ENCODE data around the gene TMSB4X. TPM values are rescaled to one million over a fixed set of nuclear protein-coding genes. Genes with fewer than 3 reads are reported as not detected.
"Not testable (repeated sequence)": the region's sequence is repeated elsewhere in the genome, so short reads cannot be mapped to it uniquely, and the experiment has no call there.

TMSB4X gene
- total RNA-seq, 1 donor from 2014 or later, result 2,924 TPM

DNA sequence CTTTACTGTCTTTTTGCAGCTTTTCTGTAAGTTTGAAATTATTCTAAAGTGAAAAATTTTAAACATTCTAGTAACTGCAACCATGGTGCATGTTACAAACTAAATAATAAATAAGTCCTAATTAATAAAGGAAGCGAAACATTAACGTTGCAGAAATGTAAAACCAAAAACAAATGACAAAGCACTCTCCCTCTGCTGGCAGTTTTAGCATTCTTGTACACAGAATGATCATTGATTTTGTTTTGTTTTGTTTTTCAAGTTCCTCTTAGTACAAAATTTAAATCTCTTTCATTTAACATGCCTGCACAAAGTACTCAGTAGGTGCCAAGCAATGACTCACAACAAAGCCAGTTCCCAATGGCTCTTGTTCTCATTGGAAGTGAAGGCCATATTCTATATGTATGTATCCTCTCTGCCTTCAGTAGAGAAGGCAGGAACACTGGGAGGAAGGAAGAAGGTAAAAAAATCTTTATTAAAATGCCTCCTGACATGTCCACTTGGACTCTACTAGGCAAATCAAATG, 13.7 kb upstream of the TMSB4X start:
- Mint-ChIP-seq H3K4me3 (ENCODE audit: unreplicated experiment) (no peak overlapping the region), H3K4me1 (ENCODE audit: unreplicated experiment) (peaks cover 12% of the 10 kb centered on the region), H3K27me3 (ENCODE audit: unreplicated experiment) (no peaks in the 10 kb centered on the region), H3K36me3 (ENCODE audit: unreplicated experiment) (no peaks in the 10 kb centered on the region), H3K9me3 (ENCODE audit: unreplicated experiment) (no peaks in the 10 kb centered on the region), H3K27ac (ENCODE audit: unreplicated experiment) (no peak overlapping the region)
- TF ChIP-seq, protein P1, sequence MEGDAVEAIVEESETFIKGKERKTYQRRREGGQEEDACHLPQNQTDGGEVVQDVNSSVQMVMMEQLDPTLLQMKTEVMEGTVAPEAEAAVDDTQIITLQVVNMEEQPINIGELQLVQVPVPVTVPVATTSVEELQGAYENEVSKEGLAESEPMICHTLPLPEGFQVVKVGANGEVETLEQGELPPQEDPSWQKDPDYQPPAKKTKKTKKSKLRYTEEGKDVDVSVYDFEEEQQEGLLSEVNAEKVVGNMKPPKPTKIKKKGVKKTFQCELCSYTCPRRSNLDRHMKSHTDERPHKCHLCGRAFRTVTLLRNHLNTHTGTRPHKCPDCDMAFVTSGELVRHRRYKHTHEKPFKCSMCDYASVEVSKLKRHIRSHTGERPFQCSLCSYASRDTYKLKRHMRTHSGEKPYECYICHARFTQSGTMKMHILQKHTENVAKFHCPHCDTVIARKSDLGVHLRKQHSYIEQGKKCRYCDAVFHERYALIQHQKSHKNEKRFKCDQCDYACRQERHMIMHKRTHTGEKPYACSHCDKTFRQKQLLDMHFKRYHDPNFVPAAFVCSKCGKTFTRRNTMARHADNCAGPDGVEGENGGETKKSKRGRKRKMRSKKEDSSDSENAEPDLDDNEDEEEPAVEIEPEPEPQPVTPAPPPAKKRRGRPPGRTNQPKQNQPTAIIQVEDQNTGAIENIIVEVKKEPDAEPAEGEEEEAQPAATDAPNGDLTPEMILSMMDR (IDR thresholded peaks at IDR 0.05), result no peak
- DNase-seq (ENCODE audit: extremely low spot score, unreplicated experiment), result no peak

DNA sequence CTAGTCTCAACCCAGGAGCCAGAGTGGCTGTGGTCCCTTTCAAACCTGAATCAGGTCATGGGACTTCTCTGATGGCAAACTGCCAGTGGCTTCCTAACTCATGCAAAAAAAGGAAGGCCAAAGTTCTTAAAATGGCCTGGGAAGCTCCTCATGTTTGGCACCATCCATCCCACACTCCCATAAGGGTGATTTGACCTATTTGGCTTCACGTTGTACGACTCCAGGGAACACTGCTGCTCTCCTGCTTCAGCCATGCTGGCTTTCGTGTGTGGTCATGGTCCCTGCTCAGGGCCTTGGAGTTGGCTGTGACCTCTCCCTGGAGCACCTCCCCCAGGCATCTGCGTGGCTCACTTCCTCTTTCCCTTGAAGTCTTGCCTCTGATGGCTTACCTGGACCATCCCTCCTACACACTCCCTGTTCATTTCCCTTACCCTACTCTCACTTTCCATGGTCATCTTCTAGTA, 12.8 kb upstream of the TMSB4X start:
- H3K4me1 Mint-ChIP-seq (ENCODE audit: unreplicated experiment), result peaks cover 5% of the 10 kb centered on the region
- no peak overlapping the region for H3K27ac Mint-ChIP-seq (ENCODE audit: unreplicated experiment)
- no peaks in the 10 kb centered on the region for H3K9me3 Mint-ChIP-seq (ENCODE audit: unreplicated experiment)
- TF ChIP-seq, protein P1 (IDR thresholded peaks at IDR 0.05), result no peak
- DNase-seq (ENCODE audit: extremely low spot score, unreplicated experiment), result no peak
- H3K27me3 Mint-ChIP-seq (ENCODE audit: unreplicated experiment), result no peaks in the 10 kb centered on the region
- H3K36me3 Mint-ChIP-seq (ENCODE audit: unreplicated experiment), result no peaks in the 10 kb centered on the region
- no peak overlapping the region for H3K4me3 Mint-ChIP-seq (ENCODE audit: unreplicated experiment)

DNA sequence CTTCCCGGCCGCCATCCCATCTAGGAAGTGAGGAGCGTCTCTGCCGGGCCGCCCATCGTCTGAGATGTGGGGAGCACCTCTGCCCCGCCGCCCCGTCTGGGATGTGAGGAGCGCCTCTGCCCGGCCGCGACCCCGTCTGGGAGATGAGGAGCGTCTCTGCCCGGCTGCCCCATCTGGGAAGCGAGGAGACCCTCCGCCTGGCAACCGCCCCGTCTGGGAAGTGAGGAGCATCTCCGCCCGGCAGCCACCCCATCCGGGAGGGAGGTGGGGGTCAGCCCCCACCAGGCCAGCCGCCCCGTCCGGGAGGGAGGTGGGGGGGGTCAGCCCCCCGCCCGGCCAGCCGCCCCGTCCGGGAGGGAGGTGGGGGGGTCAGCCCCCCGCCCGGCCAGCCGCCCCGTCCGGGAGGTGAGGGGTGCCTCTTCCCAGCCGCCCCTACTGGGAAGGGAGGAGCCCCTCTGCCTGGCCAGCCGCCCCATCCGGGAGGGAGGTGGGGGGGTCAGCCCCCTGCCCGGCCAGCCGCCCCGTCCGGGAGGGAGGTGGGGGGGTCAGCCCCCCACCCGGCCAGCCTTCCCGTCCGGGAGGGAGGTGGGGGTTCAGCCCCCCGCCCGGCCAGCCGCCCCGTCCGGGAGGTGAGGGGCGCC, 11.6 kb upstream of the TMSB4X start:
- H3K4me3 Mint-ChIP-seq (ENCODE audit: unreplicated experiment); DNase-seq (ENCODE audit: extremely low spot score, unreplicated experiment); H3K27me3 Mint-ChIP-seq (ENCODE audit: unreplicated experiment); H3K9me3 Mint-ChIP-seq (ENCODE audit: unreplicated experiment); H3K27ac Mint-ChIP-seq (ENCODE audit: unreplicated experiment); H3K4me1 Mint-ChIP-seq (ENCODE audit: unreplicated experiment); H3K36me3 Mint-ChIP-seq (ENCODE audit: unreplicated experiment): not testable (repeated sequence)

DNA sequence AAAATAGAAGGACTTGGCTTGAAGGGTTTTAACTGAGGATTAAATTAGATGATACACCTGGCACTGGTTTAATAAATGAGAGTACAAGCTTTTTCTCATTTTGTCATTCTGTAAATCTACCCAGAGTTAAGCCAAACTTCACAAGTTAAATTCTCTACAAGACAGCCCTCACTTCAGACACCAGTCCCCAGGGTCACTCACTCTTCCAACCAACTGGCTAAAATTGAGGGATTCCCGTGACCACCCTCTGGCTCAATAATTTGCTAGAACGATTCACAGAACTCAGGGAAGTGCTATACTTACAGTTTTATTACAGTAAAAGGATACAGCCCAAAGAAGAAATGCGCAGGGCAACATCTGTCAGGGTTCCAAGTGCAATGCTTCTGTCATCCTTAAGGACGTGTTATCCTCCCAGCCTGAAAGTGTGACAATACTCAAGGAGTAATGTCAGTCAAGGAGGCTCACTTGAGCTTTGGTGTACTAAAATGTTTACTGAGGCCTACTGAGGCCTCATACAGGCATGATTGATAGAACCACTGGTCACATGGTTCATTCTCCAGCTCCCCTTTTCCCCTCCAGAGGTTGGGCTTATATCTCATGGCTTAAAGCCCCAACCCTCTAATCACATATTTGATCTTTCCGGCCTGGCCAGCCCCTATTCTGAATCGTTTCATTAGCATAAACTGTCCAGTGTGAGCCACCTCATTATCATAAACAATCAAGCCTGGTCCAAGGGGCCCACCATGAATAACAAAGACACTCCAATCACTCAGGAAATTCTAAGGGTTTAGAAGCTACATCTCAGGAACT, 9.6 kb upstream of the TMSB4X start:
- Mint-ChIP-seq H3K4me3 (ENCODE audit: unreplicated experiment) (no peak overlapping the region), H3K27ac (ENCODE audit: unreplicated experiment) (peak overlapping the region; percentile 25)

DNA sequence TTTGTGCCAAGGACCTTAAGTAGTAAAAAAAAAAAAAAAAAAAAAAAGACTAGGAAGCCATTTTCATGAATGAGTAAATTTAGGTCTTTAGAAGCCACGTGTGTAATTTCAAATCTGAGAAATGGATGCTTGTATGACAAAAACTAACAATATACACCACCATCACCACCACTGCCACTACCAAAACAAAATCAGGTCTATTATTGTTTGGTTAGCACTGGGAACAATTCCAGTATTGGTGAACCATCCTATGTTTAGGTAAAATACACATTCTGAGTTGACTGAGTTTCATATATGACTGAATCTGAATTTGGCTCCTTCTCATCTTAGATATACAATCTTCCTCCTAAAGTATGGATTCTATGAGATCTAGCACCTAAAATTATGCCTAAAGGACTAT, 8.8 kb upstream of the TMSB4X start:
- peaks cover 12% of the 10 kb centered on the region for H3K4me1 Mint-ChIP-seq (ENCODE audit: unreplicated experiment)
- H3K36me3 Mint-ChIP-seq (ENCODE audit: unreplicated experiment), result no peaks in the 10 kb centered on the region
- DNase-seq (ENCODE audit: extremely low spot score, unreplicated experiment), result no peak
- H3K4me3 Mint-ChIP-seq (ENCODE audit: unreplicated experiment), result no peak overlapping the region
- TF ChIP-seq, protein P1 (IDR thresholded peaks at IDR 0.05), result no peak
- no peaks in the 10 kb centered on the region for H3K9me3 Mint-ChIP-seq (ENCODE audit: unreplicated experiment)
- no peak overlapping the region for H3K27ac Mint-ChIP-seq (ENCODE audit: unreplicated experiment)
- H3K27me3 Mint-ChIP-seq (ENCODE audit: unreplicated experiment), result no peaks in the 10 kb centered on the region

More for the DNA sequence above, 9.6 kb upstream of the TMSB4X start:
- Mint-ChIP-seq H3K4me1 (ENCODE audit: unreplicated experiment) (peaks cover 5% of the 10 kb centered on the region), H3K9me3 (ENCODE audit: unreplicated experiment) (no peaks in the 10 kb centered on the region), H3K27me3 (ENCODE audit: unreplicated experiment) (no peaks in the 10 kb centered on the region), H3K36me3 (ENCODE audit: unreplicated experiment) (no peaks in the 10 kb centered on the region)
- TF ChIP-seq, protein P1 (IDR thresholded peaks at IDR 0.05), result no peak
- no peak for DNase-seq (ENCODE audit: extremely low spot score, unreplicated experiment)

All from osteocyte (in vitro differentiated cells).